HG03060 (cell line): ENCODE results near the gene UBE2D2.
"Not testable (repeated sequence)": the region's sequence is repeated elsewhere in the genome, so short reads cannot be mapped to it uniquely, and the experiment has no call there.

Experiments
- ATAC-seq: cut with Tn5 transposase; IDR thresholded peaks from one replicate; pipeline ENCODE4 v1.9.1; 2021; ENCODE audit warnings: low read depth, moderate number of reproducible peaks; ENCODE audit not compliant: unreplicated experiment

Gene UBE2D2

DNA sequence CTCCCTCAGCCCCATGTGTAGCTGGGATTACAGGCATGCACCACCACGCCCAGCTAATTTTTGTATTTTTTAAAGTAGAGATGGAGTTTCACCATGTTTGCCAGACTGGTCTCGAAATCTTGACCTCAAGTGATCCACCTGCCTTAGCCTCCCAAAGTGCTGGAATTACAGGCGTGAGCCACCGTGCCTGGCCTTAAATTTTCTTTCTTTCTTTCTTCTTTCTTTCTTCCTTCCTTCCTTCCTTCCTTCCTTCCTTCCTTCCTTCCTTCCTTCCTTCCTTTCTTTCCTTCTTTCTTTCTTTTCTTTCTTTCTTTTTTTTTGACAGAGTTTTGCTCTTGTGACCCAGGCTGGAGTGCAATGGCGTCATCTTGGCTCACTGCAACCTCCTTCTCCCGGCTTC, 14.5 kb upstream of the UBE2D2 start:
- ATAC-seq: not testable (repeated sequence)

DNA sequence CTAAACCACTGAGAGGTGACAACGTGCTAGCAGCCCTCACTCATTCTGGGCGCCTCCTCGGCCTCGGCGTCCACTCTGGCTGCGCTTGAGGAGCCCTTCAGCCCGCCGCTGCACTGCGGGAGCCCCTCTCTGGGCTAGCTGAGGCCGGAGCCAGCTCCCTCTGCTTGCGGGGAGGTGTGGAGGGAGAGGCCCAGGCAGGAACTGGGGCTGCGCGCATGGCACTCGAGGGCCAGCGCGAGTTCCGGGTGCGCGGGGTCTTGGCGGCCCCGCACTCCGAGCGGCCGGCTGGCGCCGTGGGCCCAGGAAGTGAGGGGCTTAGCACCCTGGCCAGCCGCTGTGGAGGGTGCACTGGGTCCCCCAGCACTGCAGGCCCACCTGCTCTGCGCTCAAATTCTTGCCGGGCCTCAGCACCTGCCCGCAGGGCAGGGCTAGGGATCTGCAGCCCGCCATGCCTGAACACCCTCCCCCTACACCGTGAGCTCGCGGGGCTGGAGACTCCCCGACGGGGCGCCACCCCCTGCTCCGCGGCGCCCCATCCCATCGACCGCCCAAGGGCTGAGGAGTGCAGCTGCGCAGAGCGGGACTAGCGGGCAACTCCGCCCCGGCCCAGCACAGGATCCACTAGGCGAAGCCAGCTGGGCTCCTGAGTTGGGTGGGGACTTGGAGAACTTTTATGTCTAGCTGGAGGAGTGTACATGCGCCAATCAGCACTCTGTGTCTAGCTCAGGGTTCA, 11.8 kb upstream of the UBE2D2 start:
- ATAC-seq: no peak

DNA sequence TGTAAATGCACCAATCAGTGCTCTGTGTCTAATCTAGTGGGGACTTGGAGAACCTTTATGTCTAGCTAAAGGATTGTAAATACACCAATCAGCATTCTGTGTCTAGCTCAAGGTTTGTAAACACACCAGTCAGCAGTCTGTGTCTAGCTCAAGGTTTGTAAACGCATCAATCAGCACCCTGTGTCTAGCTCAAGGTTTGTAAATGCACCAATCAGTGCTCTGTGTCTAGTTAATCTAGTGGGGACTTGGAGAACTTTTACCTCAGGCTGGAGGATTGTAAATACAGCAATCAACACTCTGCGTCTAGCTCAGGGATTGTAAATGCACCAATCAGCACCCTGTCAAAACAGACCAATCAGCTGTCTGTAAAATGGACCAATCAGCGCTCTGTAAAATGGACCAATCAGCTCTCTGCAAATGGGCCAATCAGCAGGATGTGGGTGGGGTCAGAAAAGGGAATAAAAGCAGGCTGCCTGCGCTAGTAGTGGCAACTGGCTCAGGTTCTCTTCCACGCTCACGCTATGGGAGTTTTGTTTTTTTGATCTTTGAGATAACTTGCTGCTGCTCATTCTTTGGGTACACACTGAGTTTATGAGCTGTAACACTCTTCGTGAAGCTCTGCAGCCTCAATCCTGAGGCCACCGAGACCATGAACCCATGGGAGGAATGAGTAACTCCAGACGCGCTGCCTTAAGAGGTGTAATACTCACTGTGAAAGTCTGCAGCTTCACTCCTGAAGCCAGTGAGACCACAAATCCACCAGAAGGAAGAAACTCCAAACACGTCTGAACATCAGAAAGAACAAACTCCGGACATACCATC, 10.9 kb upstream of the UBE2D2 start:
- not testable (repeated sequence) for ATAC-seq

DNA sequence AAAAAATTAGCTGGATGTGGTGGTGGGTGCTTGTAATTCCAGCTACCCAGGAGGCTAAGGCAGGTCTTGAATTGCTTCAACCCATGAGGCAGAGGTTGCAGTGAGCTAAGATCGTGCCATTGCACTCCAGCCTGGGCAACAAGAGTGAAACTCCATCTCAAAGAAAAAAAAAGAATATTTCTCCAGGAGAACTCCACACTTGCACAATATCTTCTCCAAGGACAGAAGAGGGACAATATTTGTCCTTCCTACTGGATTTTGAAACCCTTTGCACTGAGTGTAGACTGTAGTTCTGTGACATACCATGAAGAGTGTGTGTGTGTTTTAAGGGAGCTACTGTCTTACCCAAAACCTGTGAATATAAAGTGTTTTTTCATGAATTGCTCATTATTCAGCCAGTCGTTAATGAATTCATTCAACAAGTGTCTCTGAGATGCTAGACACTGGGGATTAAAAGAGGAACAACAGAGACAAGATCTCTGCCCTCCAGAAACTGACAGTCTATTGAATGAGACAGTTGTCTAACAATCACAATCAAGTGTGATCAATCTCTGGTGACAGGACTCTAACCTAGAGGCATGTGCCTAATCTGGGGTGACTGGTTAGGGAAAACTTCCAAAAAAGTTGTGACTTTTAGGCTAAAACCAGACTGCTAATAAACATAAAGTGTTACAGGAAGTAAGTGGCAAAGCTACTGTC, 9.8 kb upstream of the UBE2D2 start:
- ATAC-seq: no peak

DNA sequence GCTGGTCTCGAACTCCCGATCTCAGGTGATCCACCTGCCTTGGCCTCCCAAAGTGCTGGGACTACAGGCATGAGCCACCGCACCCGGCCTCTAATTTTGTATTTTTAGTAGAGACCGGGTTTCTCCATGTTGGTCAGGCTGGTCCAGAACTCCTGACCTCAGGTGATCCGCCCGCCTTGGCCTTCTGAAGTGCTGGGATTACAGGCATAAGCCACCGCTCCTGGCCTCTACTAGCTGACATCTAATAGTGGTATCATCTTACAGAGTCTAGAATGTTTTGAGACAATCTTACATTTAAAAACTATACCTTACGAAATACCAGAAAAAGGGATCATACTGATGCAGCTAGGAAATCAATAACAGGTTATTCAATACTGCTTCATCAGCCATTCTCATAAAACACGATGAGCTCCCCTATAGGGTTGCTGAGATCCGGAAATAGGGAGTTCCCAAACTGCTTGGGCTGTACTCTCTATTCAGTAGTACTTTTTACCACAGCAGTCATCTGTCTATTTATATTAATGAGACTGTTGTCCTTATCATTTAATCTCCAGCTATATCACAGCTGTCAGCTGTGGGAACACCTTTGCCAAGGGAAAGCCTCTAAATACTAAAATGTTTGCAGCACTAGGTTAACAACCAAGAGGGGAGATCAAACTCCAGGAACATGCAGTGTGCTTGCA, 8.1 kb upstream of the UBE2D2 start:
- ATAC-seq: no peak

- ATAC-seq: no peak
These were observed 6.9 kb upstream of the UBE2D2 start for GRCh38 chr5:139554264-139554663.

GRCh38 chr5:139557811-139558210, 3.3 kb upstream of the UBE2D2 start:
- no peak for ATAC-seq

DNA sequence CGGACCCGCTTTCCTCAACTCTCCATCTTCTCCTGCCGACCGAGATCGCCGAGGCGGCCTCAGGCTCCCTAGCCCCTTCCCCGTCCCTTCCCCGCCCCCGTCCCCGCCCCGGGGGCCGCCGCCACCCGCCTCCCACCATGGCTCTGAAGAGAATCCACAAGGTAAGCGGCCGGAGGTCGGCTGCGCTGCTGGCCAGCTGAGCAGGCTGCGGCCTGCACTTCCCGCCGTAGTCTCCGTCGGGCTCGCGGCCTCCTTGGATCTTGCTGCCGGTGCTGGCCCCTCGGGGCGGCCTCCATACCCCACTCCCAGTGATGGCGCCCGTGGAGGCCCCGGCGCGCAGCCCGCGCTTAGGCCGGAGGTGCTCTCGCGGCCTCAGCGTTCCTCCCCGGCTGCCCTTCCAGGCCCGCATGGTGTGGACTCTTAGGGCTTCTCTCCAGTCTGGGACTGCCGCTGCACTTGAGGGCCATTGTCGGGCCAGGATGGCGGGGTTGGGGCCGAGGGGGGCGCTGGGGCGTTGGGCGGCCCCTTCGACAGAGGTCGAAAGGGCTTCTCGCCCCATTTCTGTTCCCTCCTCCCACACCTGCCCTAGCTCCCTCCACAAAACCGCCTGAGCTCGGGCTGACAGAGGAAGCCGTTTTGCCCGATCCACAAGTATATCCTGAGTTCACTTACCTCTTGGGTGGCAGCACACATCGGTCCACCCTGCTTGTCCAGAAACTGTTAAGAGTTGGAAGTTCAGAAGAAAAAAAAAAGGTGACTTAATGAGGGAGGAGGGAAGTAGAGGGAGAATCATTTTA, 714 bp downstream of the UBE2D2 start:
- no peak for ATAC-seq

DNA sequence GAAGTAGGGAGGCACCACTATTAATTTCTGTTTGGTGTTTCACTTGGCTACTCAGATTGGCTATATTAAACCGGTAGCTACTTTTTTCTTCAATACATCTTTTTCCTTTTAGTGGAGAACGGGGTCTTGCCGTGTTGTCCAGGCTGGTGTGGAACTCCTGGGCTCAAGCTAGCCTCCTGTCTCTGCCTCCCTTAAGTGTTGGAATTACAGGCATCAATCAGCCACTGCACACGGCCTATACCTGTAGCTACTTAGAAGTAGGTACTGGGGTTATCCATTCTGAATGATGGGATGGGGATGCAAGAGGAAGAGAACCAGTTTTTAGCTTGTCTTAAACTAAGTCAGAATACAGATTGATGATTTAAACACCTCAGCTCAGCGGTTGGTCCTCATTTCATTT, 1.7 kb downstream of the UBE2D2 start:
- no peak for ATAC-seq

GRCh38 chr5:139565411-139566305, 4.5 kb downstream of the UBE2D2 start:
- ATAC-seq: no peak

GRCh38 chr5:139566611-139567010, 5.5 kb downstream of the UBE2D2 start:
- ATAC-seq: no peak

GRCh38 chr5:139569270-139569955, 8.3 kb downstream of the UBE2D2 start:
- no peak for ATAC-seq

- no peak for ATAC-seq
These were observed 10.4 kb downstream of the UBE2D2 start for GRCh38 chr5:139571543-139571942.

GRCh38 chr5:139571966-139572365, 10.8 kb downstream of the UBE2D2 start:
- ATAC-seq: no peak

DNA sequence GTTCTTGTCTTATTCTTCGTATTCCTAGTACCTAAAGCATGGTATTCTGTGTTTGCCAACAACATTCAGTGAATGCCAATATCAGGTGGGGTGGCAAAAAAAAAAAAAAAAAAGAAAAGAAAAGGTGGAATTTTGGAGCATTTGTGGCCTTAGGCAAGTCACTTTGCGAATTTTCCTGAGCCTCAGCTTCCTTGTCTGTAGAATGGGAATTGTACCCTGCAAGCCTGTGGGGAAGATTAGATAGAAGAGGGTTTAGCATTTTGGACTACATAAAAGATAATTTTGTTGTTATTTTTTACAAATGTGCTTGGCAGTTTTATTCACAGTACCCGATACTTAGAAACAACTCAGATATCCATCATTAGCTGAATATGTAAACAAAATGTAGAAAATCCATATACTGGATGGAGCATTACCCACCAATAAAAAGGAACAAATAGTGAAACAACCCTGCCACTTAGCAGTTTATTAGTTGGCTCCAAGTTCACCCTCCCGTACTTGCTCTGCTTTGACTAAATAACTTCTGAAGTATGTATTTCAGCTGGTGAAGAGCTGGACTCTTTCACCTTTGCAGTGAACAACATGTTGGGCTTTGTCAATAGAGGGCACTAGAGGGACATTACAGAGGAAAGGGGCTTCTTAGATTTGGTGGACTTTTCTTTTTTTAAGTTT, 13.6 kb downstream of the UBE2D2 start:
- ATAC-seq: no peak

DNA sequence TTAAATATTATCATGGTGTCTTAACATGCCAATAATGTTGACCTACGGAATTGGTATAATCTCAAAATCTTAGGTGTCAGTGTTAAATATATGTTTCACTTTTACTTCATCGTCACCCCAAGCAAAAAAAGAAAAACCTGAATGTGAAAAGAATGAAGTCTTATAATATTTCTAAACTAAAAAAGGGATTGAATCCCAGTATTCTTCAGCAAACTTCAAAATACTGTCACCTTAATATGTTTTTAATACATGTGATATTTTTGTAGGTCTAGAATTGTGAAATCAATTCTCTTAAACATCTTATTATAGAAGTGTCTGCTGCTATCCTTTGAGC, 14.1 kb downstream of the UBE2D2 start:
- no peak for ATAC-seq

- ATAC-seq: no peak
These were observed 14.6 kb downstream of the UBE2D2 start for GRCh38 chr5:139575751-139576150.

DNA sequence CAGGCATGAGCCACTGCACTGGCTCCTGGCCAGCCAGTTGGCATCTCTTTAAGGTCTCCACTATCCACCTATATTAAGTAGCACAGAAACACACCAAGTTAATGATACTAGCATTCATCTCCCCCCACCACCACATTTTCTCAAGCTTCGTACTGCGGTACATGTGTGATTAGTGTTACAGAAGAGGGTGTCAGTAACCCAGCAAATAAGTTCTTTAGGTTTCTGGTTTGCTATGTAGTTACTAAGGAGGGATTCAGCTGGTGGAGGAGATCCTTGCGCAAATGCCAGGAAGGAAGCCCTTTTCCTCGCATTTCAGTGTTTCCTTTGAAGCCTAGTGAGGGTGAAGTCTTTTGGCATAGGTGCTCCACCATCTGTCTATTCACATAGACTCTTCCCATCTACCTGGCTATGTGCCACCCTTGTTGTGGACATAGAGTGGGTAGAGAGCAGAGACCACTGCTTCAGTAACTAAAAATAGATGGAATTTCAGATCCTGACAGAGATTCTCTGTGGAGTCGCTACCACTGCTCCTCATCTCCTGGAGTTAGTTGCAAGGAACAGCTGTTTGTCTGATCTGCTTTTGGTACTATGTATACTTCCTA, 16.7 kb downstream of the UBE2D2 start:
- no peak for ATAC-seq
